Measurements from ENCODE around the gene KIAA1671.

DNA sequence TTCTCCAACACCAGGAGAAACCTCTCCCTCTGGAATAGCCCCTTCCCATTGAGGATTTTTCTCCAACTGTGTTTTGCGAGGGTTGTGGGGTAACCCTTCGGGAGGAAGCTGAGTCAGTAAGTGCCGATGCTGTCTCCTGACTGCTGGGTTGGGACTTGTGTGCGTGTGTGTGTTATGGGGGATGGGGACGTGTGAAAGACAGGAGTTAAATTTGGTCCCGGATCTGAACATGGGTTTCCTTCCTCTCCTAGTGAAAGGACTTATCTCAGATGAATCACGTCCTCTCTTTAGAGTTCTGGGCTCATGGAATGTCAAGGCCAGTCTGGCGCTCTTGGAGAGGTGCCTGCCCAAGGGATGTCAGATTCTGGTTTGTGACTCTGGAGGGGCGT lies 33.3 kb downstream of the KIAA1671 start:
- TF ChIP-seq EZH2 (IDR thresholded peaks at IDR 0.05; ENCODE audit: borderline replicate concordance, low read depth, low read length) = no peak
- no peak for TF ChIP-seq PYGO2 (tag; IDR thresholded peaks at IDR 0.05)
